Fibroblast of skin of abdomen (primary cell): ENCODE measurements around the gene TPRX2.
A peak's percentile ranks its signal among the peaks of the same experiment; 100 is the strongest.
"Not testable (repeated sequence)": the region's sequence is repeated elsewhere in the genome, so short reads cannot be mapped to it uniquely, and the experiment has no call there.

Experiments used
- DNase-seq: peaks from one replicate; pipeline ENCODE4 v3.0.0-alpha.2; 2013

Gene TPRX2

GRCh38 chr19:47863514-47863936 lies 4.5 kb downstream of the TPRX2 start:
- DNase-seq, result peak; percentile 49

GRCh38 chr19:47865166-47865565 lies 6.1 kb downstream of the TPRX2 start:
- DNase-seq, result no peak

- DNase-seq, result no peak
Measured at GRCh38 chr19:47878906-47879305, 19.9 kb downstream of the TPRX2 start.

GRCh38 chr19:47879385-47879784 lies 20.4 kb downstream of the TPRX2 start:
- DNase-seq, result not testable (repeated sequence)

- no peak for DNase-seq
Measured at GRCh38 chr19:47881757-47882156, 22.7 kb downstream of the TPRX2 start.

- DNase-seq, result no peak
Measured at GRCh38 chr19:47882890-47883289, 23.9 kb downstream of the TPRX2 start.

- DNase-seq, result no peak
Measured at GRCh38 chr19:47885067-47885463, 26.0 kb downstream of the TPRX2 start.

- DNase-seq, result no peak
Measured at GRCh38 chr19:47886010-47886559, 27.1 kb downstream of the TPRX2 start, which contains the start of gene SULT2A1. SULT2A1 (minus strand) TSS chr19:47886315; CDS start chr19:47886257, 58 bp downstream.

GRCh38 chr19:47890865-47891621 lies 32.0 kb downstream of the TPRX2 start:
- no peak for DNase-seq

- no peak for DNase-seq
Measured at GRCh38 chr19:47891622-47891922, 32.5 kb downstream of the TPRX2 start.

GRCh38 chr19:47891923-47892666 lies 33.1 kb downstream of the TPRX2 start:
- DNase-seq, result no peak

GRCh38 chr19:47895165-47895782 lies 36.2 kb downstream of the TPRX2 start:
- DNase-seq, result no peak

GRCh38 chr19:47896019-47896418 lies 37.0 kb downstream of the TPRX2 start:
- no peak for DNase-seq

- DNase-seq, result no peak
Measured at GRCh38 chr19:47896773-47897172, 37.7 kb downstream of the TPRX2 start.

- DNase-seq, result no peak
Measured at GRCh38 chr19:47897861-47898260, 38.8 kb downstream of the TPRX2 start.

GRCh38 chr19:47899335-47899734 lies 40.3 kb downstream of the TPRX2 start:
- no peak for DNase-seq

GRCh38 chr19:47901370-47901769 lies 42.3 kb downstream of the TPRX2 start:
- no peak for DNase-seq

GRCh38 chr19:47909350-47909749 lies 50.3 kb downstream of the TPRX2 start:
- DNase-seq, result not testable (repeated sequence)

- DNase-seq, result not testable (repeated sequence)
Measured at GRCh38 chr19:47910191-47910590, 51.2 kb downstream of the TPRX2 start.
